ENCODE data around the gene FGFR3. TPM values are rescaled to one million over a fixed set of nuclear protein-coding genes. Genes with fewer than 3 reads are reported as not detected.

Gene FGFR3
- total and polyA plus RNA-seq, 10 of the 15 experiments (the other 5 are each of a cell fraction or from before 2014, with no cell fraction given) = 0.05 to 0.33 (median 0.18) TPM; not detected in 6

- no peak overlapping the region for H3K4me2 ChIP-seq (ENCODE audit: control insufficient read depth, insufficient read depth)
- no peak for FAIRE-seq
- no peak overlapping the region for H3K9ac ChIP-seq (ENCODE audit: control insufficient read depth, insufficient read depth, low read length)
- no peaks in the 10 kb centered on the region for H4K20me1 ChIP-seq (ENCODE audit: control insufficient read depth, insufficient read depth)
- H3K4me3 ChIP-seq = no peak overlapping the region
- H3K27ac ChIP-seq (ENCODE audit: control insufficient read depth, insufficient read depth) = no peak overlapping the region
- ATAC-seq = no peak
- SMC1A ChIA-PET (ENCODE audit: uncharacterized antibody, unreplicated experiment) = interaction anchor here (1.4 kb wide), 1 partner anchor 69 kb away, joined by 3 read pairs; no protein-coding TSS in a partner anchor
- WGBS (ENCODE audit: insufficient coverage, insufficient replicate concordance, low lambda C conversion rate, missing lambda C conversion rate) = 87% methylated on average over 8 of the region's 8 CpGs
- BruUV-seq (replicated peaks) = no TSS peak
- no peaks in the 10 kb centered on the region for H3K9me3 ChIP-seq (replicated peaks; ENCODE audit: control insufficient read depth, insufficient read depth, low read length)
- H2AFZ ChIP-seq (ENCODE audit: control insufficient read depth, low read depth, low read length) = no peak overlapping the region
- intact Hi-C loops (cut with micrococcal nuclease; ENCODE audit: unreplicated experiment) (no loop called here), in situ Hi-C loops (cut with MboI) (no loop called here)
- DNase-seq (ENCODE audit: low read depth, low spot score) = no peak
- H3K4me1 ChIP-seq (ENCODE audit: control insufficient read depth, insufficient read depth, low read length) = peaks cover 30% of the 10 kb centered on the region
- CTCF ChIA-PET = interaction anchor here (2.5 kb wide), 1 partner anchor 68 kb away, joined by 9 read pairs; no protein-coding TSS in a partner anchor
- TF ChIP-seq CREM (IDR thresholded peaks at IDR 0.05; ENCODE audit: low read depth) (no peak), RCOR1 (conservative IDR thresholded peaks at IDR 0.05; ENCODE audit: low read depth, low read length) (no peak), HCFC1 (IDR thresholded peaks at IDR 0.05; ENCODE audit: low read length) (no peak)
- RAD21 ChIA-PET (ENCODE audit: unreplicated experiment) = no interaction called here
- POLR2A ChIA-PET = no interaction called here
- H3K79me2 ChIP-seq (ENCODE audit: control insufficient read depth, insufficient read depth, low read length) = peaks cover 2% of the 10 kb centered on the region
- H3K27me3 ChIP-seq (replicated peaks in 1 of 2; ENCODE audit: control insufficient read depth in 2 of 2, insufficient read depth in 2 of 2, low read length in 1 of 2) = no peaks in the 10 kb centered on the region
- H3K36me3 ChIP-seq (ENCODE audit: control insufficient read depth in 2 of 2, insufficient read depth in 2 of 2, low read length in 1 of 2) = peaks cover 18 to 33% of the 10 kb centered on the region in 2 experiments; a peak in 3 of 4 replicates
Observed at GRCh38 chr4:1831331-1831730, 38.2 kb downstream of the FGFR3 start.

GRCh38 chr4:1832690-1833089 is 39.6 kb downstream of the FGFR3 start:
- no TSS peak for BruUV-seq (replicated peaks)
- Histone ChIP-seq H3K4me3 (no peak overlapping the region), H2AFZ (ENCODE audit: control insufficient read depth, low read depth, low read length) (no peak overlapping the region), H3K36me3 (ENCODE audit: control insufficient read depth in 2 of 2, insufficient read depth in 2 of 2, low read length in 1 of 2) (peaks cover 20 to 30% of the 10 kb centered on the region in 2 experiments), H4K20me1 (ENCODE audit: control insufficient read depth, insufficient read depth) (no peaks in the 10 kb centered on the region), H3K9ac (ENCODE audit: control insufficient read depth, insufficient read depth, low read length) (no peak overlapping the region), H3K4me2 (ENCODE audit: control insufficient read depth, insufficient read depth) (no peak overlapping the region), H3K27me3 (replicated peaks in 1 of 2; ENCODE audit: control insufficient read depth in 2 of 2, insufficient read depth in 2 of 2, low read length in 1 of 2) (no peaks in the 10 kb centered on the region), H3K79me2 (ENCODE audit: control insufficient read depth, insufficient read depth, low read length) (peaks cover 2% of the 10 kb centered on the region), H3K9me3 (replicated peaks; ENCODE audit: control insufficient read depth, insufficient read depth, low read length) (no peaks in the 10 kb centered on the region), H3K4me1 (ENCODE audit: control insufficient read depth, insufficient read depth, low read length) (peaks cover 30% of the 10 kb centered on the region), H3K27ac (ENCODE audit: control insufficient read depth, insufficient read depth) (no peak overlapping the region)
- no peak for TF ChIP-seq E2F4 (IDR thresholded peaks at IDR 0.05; ENCODE audit: low read depth, low read length)
- intact Hi-C loops (cut with micrococcal nuclease; ENCODE audit: unreplicated experiment) (no loop called here), in situ Hi-C loops (cut with MboI) (no loop called here)
- WGBS (ENCODE audit: insufficient coverage, insufficient replicate concordance, low lambda C conversion rate, missing lambda C conversion rate) = 76% methylated on average over 18 of the region's 18 CpGs
- ChIA-PET SMC1A (ENCODE audit: uncharacterized antibody, unreplicated experiment) (interaction anchor here (3.3 kb wide), 1 partner anchor 67 kb away, joined by 25 read pairs; no protein-coding TSS in a partner anchor), CTCF (interaction anchor here (0.6 to 3.3 kb wide), 4 partner anchors 23 to 99 kb away, joined by 3 to 20 read pairs (median 10); partner anchors contain the start of gene LETM1), POLR2A (interaction anchor here (0.6 to 1.3 kb wide), 2 partner anchors 41 to 43 kb away, joined by 4 read pairs; no protein-coding TSS in a partner anchor), RAD21 (ENCODE audit: unreplicated experiment) (no interaction called here)
- FAIRE-seq = no peak
- no peak for ATAC-seq
- DNase-seq (ENCODE audit: low read depth, low spot score) = no peak
